ENCODE data around the gene C5AR2.
"Not testable (repeated sequence)": the region's sequence is repeated elsewhere in the genome, so short reads cannot be mapped to it uniquely, and the experiment has no call there.

The C5AR2 gene

GRCh38 chr19:47321630-47322029 is 10.3 kb upstream of the C5AR2 start:
- H3K4me3 ChIP-seq (ENCODE audit: low read depth, low read length), result no peak overlapping the region
- no peak for DNase-seq (ENCODE audit: low read depth)

- H3K4me3 ChIP-seq (ENCODE audit: low read depth, low read length), result no peak overlapping the region
- DNase-seq (ENCODE audit: low read depth), result no peak
Measured at GRCh38 chr19:47322058-47322457, 9.9 kb upstream of the C5AR2 start.

GRCh38 chr19:47323409-47323808 is 8.6 kb upstream of the C5AR2 start:
- H3K4me3 ChIP-seq (ENCODE audit: low read depth, low read length), result no peak overlapping the region
- no peak for DNase-seq (ENCODE audit: low read depth)

- no peak for DNase-seq (ENCODE audit: low read depth)
- H3K4me3 ChIP-seq (ENCODE audit: low read depth, low read length), result no peak overlapping the region
Measured at GRCh38 chr19:47323872-47324271, 8.1 kb upstream of the C5AR2 start.

GRCh38 chr19:47324502-47324901 is 7.5 kb upstream of the C5AR2 start:
- H3K4me3 ChIP-seq (ENCODE audit: low read depth, low read length), result no peak overlapping the region
- DNase-seq (ENCODE audit: low read depth), result no peak

- no peak overlapping the region for H3K4me3 ChIP-seq (ENCODE audit: low read depth, low read length)
- DNase-seq (ENCODE audit: low read depth), result peak; percentile 29
Measured at GRCh38 chr19:47330466-47330869, 1.5 kb upstream of the C5AR2 start.

- no peak for DNase-seq (ENCODE audit: low read depth)
- no peak overlapping the region for H3K4me3 ChIP-seq (ENCODE audit: low read depth, low read length)
Measured at GRCh38 chr19:47331490-47331889, 485 bp upstream of the C5AR2 start.

- DNase-seq (ENCODE audit: low read depth); H3K4me3 ChIP-seq (ENCODE audit: low read depth, low read length): not testable (repeated sequence)
Measured at GRCh38 chr19:47336765-47337718, 5.1 kb downstream of the C5AR2 start.

- no peak for DNase-seq (ENCODE audit: low read depth)
- H3K4me3 ChIP-seq (ENCODE audit: low read depth, low read length), result no peak overlapping the region
Measured at GRCh38 chr19:47339196-47339880, 7.4 kb downstream of the C5AR2 start.

- DNase-seq (ENCODE audit: low read depth), result no peak
- H3K4me3 ChIP-seq (ENCODE audit: low read depth, low read length), result no peak overlapping the region
Measured at GRCh38 chr19:47340477-47341208, 8.7 kb downstream of the C5AR2 start.

- no peak for DNase-seq (ENCODE audit: low read depth)
- H3K4me3 ChIP-seq (ENCODE audit: low read depth, low read length), result no peak overlapping the region
Measured at GRCh38 chr19:47341734-47342133, 9.8 kb downstream of the C5AR2 start.

- no peak for DNase-seq (ENCODE audit: low read depth)
- no peak overlapping the region for H3K4me3 ChIP-seq (ENCODE audit: low read depth, low read length)
Measured at GRCh38 chr19:47343194-47343802, 11.3 kb downstream of the C5AR2 start.

GRCh38 chr19:47344425-47344824 is 12.4 kb downstream of the C5AR2 start:
- no peak overlapping the region for H3K4me3 ChIP-seq (ENCODE audit: low read depth, low read length)
- DNase-seq (ENCODE audit: low read depth), result no peak

- H3K4me3 ChIP-seq (ENCODE audit: low read depth, low read length); DNase-seq (ENCODE audit: low read depth): not testable (repeated sequence)
Measured at GRCh38 chr19:47346024-47346423, 14.0 kb downstream of the C5AR2 start.

- peak within 1 kb of the TSS; percentile 98 for H3K4me3 ChIP-seq (ENCODE audit: low read depth, low read length)
- peak; percentile 96 for DNase-seq (ENCODE audit: low read depth)
Measured at GRCh38 chr19:47348819-47349795, 17.1 kb downstream of the C5AR2 start, which contains the start of gene DHX34. Gene DHX34 (plus strand): TSS chr19:47349315. CDS start chr19:47353031, 3,716 bp downstream.

- DNase-seq (ENCODE audit: low read depth), result no peak
- no peak overlapping the region for H3K4me3 ChIP-seq (ENCODE audit: low read depth, low read length)
Measured at GRCh38 chr19:47350630-47351029, 18.7 kb downstream of the C5AR2 start.

- DNase-seq (ENCODE audit: low read depth), result no peak
- no peak overlapping the region for H3K4me3 ChIP-seq (ENCODE audit: low read depth, low read length)
Measured at GRCh38 chr19:47351548-47351947, 19.6 kb downstream of the C5AR2 start.

- DNase-seq (ENCODE audit: low read depth), result no peak
- no peak overlapping the region for H3K4me3 ChIP-seq (ENCODE audit: low read depth, low read length)
Measured at GRCh38 chr19:47352095-47352494, 20.1 kb downstream of the C5AR2 start.

All from skeletal muscle cell (primary cell).